OCI-LY1 (cell line): ENCODE measurements around the gene OR4Q2.

Experiments
- H2AFZ ChIP-seq: fragments of 200-600 bp; sonication (generic), shearing (Covaris generic); 2 replicates; pipeline ENCODE4 v1.6.0; 2014; ENCODE audit warnings: antibody characterized with exemption, mild to moderate bottlenecking, low read length
- H3F3A ChIP-seq: fragments of 200-600 bp; sonication (generic), shearing (Covaris generic); 2 replicates; pipeline ENCODE4 v1.6.0; 2014; ENCODE audit warnings: mild to moderate bottlenecking, antibody characterized with exemption, low read length, moderate library complexity; ENCODE audit not compliant: insufficient read depth
- H3K27ac ChIP-seq: fragments of 200-600 bp; sonication (generic); 2 replicates; pipeline ENCODE4 v1.5.1; 2014; ENCODE audit warnings: low read length, mixed run types, mild to moderate bottlenecking, low read depth; ENCODE audit not compliant: poor library complexity, severe bottlenecking
- H3K27me3 ChIP-seq: fragments of 200-600 bp; sonication (generic); 2 replicates; pipeline ENCODE4 v1.6.0; 2014; ENCODE audit warnings: antibody characterized with exemption, mild to moderate bottlenecking, low read length, moderate library complexity; ENCODE audit not compliant: insufficient read depth
- H3K36me3 ChIP-seq: fragments of 200-600 bp; sonication (generic); 2 replicates; pipeline ENCODE4 v1.6.1; 2014; ENCODE audit warnings: mild to moderate bottlenecking, antibody characterized with exemption, low read length, moderate library complexity, mixed read lengths; ENCODE audit not compliant: insufficient read depth
- H3K4me1 ChIP-seq: fragments of 200-600 bp; sonication (generic); 2 replicates; pipeline ENCODE4 v1.5.1; 2014; ENCODE audit warnings: mild to moderate bottlenecking, low read length, moderate library complexity; ENCODE audit not compliant: insufficient read depth, severe bottlenecking
- H3K4me2 ChIP-seq: fragments of 200-600 bp; sonication (generic), shearing (Covaris generic); 2 replicates; pipeline ENCODE4 v1.6.1; 2014; ENCODE audit warnings: low read length
- H3K4me3 ChIP-seq: fragments of 200-600 bp; sonication (generic); 2 replicates; pipeline ENCODE4 v1.5.1; 2014; ENCODE audit warnings: low read length, low read depth, mild to moderate bottlenecking, mixed read lengths; ENCODE audit not compliant: poor library complexity, severe bottlenecking
- H3K79me2 ChIP-seq: fragments of 200-600 bp; shearing (Covaris generic); 2 replicates; pipeline ENCODE4 v1.6.1; 2016; ENCODE audit warnings: mixed run types, low read length, mixed read lengths; ENCODE audit not compliant: insufficient read depth
- H3K9ac ChIP-seq: fragments of 200-600 bp; sonication (generic), shearing (Covaris generic); 2 replicates; pipeline ENCODE4 v1.6.1; 2014; ENCODE audit warnings: mild to moderate bottlenecking, low read length, mixed read lengths
- H3K9me2 ChIP-seq: fragments of 200-600 bp; sonication (generic), shearing (Covaris generic); 2 replicates; pipeline ENCODE4 v1.6.1; 2014; ENCODE audit warnings: low read depth, mild to moderate bottlenecking, low read length, mixed read lengths
- H3K9me3 ChIP-seq: fragments of 200-600 bp; shearing (Covaris generic); 2 replicates; pipeline ENCODE4 v1.6.1; 2014; ENCODE audit warnings: low read length, mixed read lengths
- H4K20me1 ChIP-seq: fragments of 200-600 bp; sonication (generic), shearing (Covaris generic); 2 replicates; pipeline ENCODE4 v1.6.0; 2016; ENCODE audit warnings: mild to moderate bottlenecking, low read length; ENCODE audit not compliant: insufficient read depth
- EZH2 ChIP-seq: fragments of 200-600 bp; sonication (generic), shearing (Covaris generic); IDR thresholded peaks from 2 replicates; pipeline ENCODE4 v1.8.0; 2017; ENCODE audit warnings: borderline replicate concordance, mixed run types, mild to moderate bottlenecking, antibody characterized with exemption, low read length, moderate library complexity, mixed read lengths
- TF ChIP-seq, protein P1 (sequence below): fragments of 200-600 bp; sonication (generic), shearing (Covaris generic); IDR thresholded peaks from 2 replicates; pipeline ENCODE4 v1.5.1; 2017; ENCODE audit warnings: mild to moderate bottlenecking, antibody characterized with exemption, low read length, moderate library complexity, mixed read lengths

OR4Q2 gene

DNA sequence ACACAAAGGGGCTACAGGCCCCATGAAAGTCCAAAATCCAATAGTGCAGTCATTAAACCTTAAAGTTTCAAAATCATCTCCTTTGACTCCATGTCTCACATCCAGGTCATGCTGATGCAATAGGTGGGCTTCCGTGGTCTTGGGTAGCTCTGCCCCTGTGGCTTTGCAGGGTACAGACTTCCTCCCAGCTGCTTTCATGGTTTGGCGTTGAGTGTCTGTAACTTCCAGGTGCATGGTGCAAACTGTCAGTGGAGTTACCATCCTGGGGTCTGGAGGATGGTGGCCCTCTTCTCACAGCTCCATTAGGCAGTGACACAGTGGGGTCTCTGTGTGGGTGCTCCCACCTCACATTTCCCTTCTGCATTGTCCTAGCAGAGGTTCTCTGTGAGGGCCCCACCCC lies 8.5 kb upstream of the OR4Q2 start:
- H3F3A ChIP-seq = no peaks in the 10 kb centered on the region
- H3K36me3 ChIP-seq = no peaks in the 10 kb centered on the region
- no peak overlapping the region for H2AFZ ChIP-seq
- H3K27me3 ChIP-seq = no peaks in the 10 kb centered on the region
- H3K4me1 ChIP-seq = no peaks in the 10 kb centered on the region
- no peak overlapping the region for H3K4me3 ChIP-seq
- H4K20me1 ChIP-seq = no peaks in the 10 kb centered on the region
- no peak overlapping the region for H3K4me2 ChIP-seq
- no peak overlapping the region for H3K27ac ChIP-seq
- TF ChIP-seq, protein P1, sequence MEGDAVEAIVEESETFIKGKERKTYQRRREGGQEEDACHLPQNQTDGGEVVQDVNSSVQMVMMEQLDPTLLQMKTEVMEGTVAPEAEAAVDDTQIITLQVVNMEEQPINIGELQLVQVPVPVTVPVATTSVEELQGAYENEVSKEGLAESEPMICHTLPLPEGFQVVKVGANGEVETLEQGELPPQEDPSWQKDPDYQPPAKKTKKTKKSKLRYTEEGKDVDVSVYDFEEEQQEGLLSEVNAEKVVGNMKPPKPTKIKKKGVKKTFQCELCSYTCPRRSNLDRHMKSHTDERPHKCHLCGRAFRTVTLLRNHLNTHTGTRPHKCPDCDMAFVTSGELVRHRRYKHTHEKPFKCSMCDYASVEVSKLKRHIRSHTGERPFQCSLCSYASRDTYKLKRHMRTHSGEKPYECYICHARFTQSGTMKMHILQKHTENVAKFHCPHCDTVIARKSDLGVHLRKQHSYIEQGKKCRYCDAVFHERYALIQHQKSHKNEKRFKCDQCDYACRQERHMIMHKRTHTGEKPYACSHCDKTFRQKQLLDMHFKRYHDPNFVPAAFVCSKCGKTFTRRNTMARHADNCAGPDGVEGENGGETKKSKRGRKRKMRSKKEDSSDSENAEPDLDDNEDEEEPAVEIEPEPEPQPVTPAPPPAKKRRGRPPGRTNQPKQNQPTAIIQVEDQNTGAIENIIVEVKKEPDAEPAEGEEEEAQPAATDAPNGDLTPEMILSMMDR = no peak
- TF ChIP-seq EZH2 = no peak
- H3K9ac ChIP-seq = no peak overlapping the region
- H3K79me2 ChIP-seq = no peaks in the 10 kb centered on the region
- H3K9me2 ChIP-seq = no peaks in the 10 kb centered on the region
- no peaks in the 10 kb centered on the region for H3K9me3 ChIP-seq

DNA sequence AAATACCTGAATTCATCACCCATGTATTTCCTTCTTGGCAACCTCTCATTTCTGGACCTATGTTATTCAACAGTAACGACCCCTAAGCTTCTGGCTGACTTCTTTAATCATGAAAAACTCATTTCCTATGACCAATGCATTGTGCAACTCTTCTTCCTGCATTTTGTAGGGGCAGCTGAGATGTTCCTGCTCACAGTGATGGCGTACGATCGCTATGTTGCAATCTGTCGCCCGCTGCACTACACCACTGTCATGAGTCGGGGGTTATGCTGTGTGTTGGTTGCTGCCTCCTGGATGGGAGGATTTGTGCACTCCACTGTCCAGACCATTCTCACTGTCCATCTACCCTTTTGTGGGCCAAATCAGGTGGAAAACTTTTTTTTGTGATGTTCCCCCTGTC lies 356 bp downstream of the OR4Q2 start:
- no peak overlapping the region for H3K9ac ChIP-seq
- no peaks in the 10 kb centered on the region for H3K27me3 ChIP-seq
- H3K4me2 ChIP-seq = no peak overlapping the region
- no peaks in the 10 kb centered on the region for H4K20me1 ChIP-seq
- no peak overlapping the region for H2AFZ ChIP-seq
- H3K4me1 ChIP-seq = no peaks in the 10 kb centered on the region
- H3K9me3 ChIP-seq = no peaks in the 10 kb centered on the region
- no peaks in the 10 kb centered on the region for H3K79me2 ChIP-seq
- no peak overlapping the region for H3K4me3 ChIP-seq
- H3F3A ChIP-seq = no peaks in the 10 kb centered on the region
- H3K27ac ChIP-seq = no peak overlapping the region
- TF ChIP-seq, protein P1 = no peak
- TF ChIP-seq EZH2 = no peak
- H3K9me2 ChIP-seq = no peaks in the 10 kb centered on the region
- H3K36me3 ChIP-seq = no peaks in the 10 kb centered on the region

DNA sequence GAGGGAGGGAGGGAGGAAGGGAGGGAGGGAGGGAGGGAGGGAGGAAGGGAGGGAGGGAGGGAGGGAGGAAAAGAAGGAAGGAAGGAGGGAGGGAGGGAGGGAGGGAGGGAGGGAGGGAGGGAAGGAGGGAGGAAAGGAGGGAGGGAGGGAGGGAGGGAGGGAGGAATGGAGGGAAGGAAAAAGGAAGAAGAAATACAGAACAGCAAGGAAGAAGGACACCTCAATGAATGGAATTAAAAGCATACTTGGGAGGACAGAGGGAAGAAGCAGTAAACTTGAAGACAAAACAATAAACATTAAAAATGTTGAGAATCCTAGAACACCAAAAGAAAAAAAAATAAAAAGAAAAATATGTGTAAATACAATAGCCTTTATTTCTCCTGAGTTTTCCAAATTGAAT lies 6.2 kb downstream of the OR4Q2 start:
- Histone ChIP-seq H3K9ac (no peak overlapping the region), H3K4me3 (no peak overlapping the region), H3K4me2 (no peak overlapping the region), H3K9me2 (no peaks in the 10 kb centered on the region), H4K20me1 (no peaks in the 10 kb centered on the region), H3K27me3 (no peaks in the 10 kb centered on the region), H2AFZ (no peak overlapping the region), H3K9me3 (no peaks in the 10 kb centered on the region), H3K36me3 (no peaks in the 10 kb centered on the region), H3F3A (no peaks in the 10 kb centered on the region), H3K4me1 (no peaks in the 10 kb centered on the region), H3K27ac (no peak overlapping the region), H3K79me2 (no peaks in the 10 kb centered on the region)
- TF ChIP-seq, protein P1 = no peak
- TF ChIP-seq EZH2 = no peak
